HG03280 (cell line): ENCODE data around the gene VRK1.
"Not testable (repeated sequence)": the region's sequence is repeated elsewhere in the genome, so short reads cannot be mapped to it uniquely, and the experiment has no call there.

Source experiments
- ATAC-seq: cut with Tn5 transposase; IDR thresholded peaks from one replicate; pipeline ENCODE4 v1.9.1; 2021; ENCODE audit warnings: mild to moderate bottlenecking, moderate library complexity; ENCODE audit not compliant: unreplicated experiment

Gene VRK1

GRCh38 chr14:96874127-96874526, 76.9 kb downstream of the VRK1 start:
- no peak for ATAC-seq

GRCh38 chr14:96876747-96877146, 79.6 kb downstream of the VRK1 start:
- no peak for ATAC-seq

GRCh38 chr14:96881713-96882112, 84.5 kb downstream of the VRK1 start:
- peak; percentile 73 for ATAC-seq

GRCh38 chr14:96883974-96884373, 86.8 kb downstream of the VRK1 start:
- ATAC-seq = not testable (repeated sequence)

GRCh38 chr14:96888158-96888557, 91.0 kb downstream of the VRK1 start:
- ATAC-seq = peak; percentile 89

- ATAC-seq = no peak
Measured at GRCh38 chr14:96888593-96888992, 91.4 kb downstream of the VRK1 start.

GRCh38 chr14:96889091-96889490, 91.9 kb downstream of the VRK1 start:
- ATAC-seq = no peak

- ATAC-seq = no peak
Measured at GRCh38 chr14:96893966-96894622, 96.9 kb downstream of the VRK1 start.

- no peak for ATAC-seq
Measured at GRCh38 chr14:96894966-96895365, 97.8 kb downstream of the VRK1 start.

- ATAC-seq = peak; percentile 59
Measured at GRCh38 chr14:96895658-96896271, 98.6 kb downstream of the VRK1 start.

- ATAC-seq = no peak
Measured at GRCh38 chr14:96897184-96897583, 100.0 kb downstream of the VRK1 start.

- peak; percentile 78 for ATAC-seq
Measured at GRCh38 chr14:96901227-96901626, 104.0 kb downstream of the VRK1 start.

GRCh38 chr14:96902004-96902403, 104.8 kb downstream of the VRK1 start:
- ATAC-seq = no peak

- ATAC-seq = no peak
Measured at GRCh38 chr14:96903444-96904023, 106.4 kb downstream of the VRK1 start.

GRCh38 chr14:96904201-96904600, 107.0 kb downstream of the VRK1 start:
- ATAC-seq = no peak

GRCh38 chr14:96905065-96905464, 107.9 kb downstream of the VRK1 start:
- ATAC-seq = no peak

- no peak for ATAC-seq
Measured at GRCh38 chr14:96905825-96906224, 108.6 kb downstream of the VRK1 start.

GRCh38 chr14:96906434-96906833, 109.3 kb downstream of the VRK1 start:
- ATAC-seq = no peak

- no peak for ATAC-seq
Measured at GRCh38 chr14:96909841-96910364, 112.7 kb downstream of the VRK1 start.

- no peak for ATAC-seq
Measured at GRCh38 chr14:96911499-96912149, 114.4 kb downstream of the VRK1 start.

- ATAC-seq = no peak
Measured at GRCh38 chr14:96914571-96915128, 117.5 kb downstream of the VRK1 start.
